HepG2 (cell line): ENCODE measurements around the gene PPP1R15B. TPM values are rescaled to one million over a fixed set of nuclear protein-coding genes. Genes with fewer than 3 reads are reported as not detected.

Source experiments
- ARHGAP35 ChIP-seq: sonication (generic); formaldehyde crosslinking; IDR thresholded peaks from 2 replicates; pipeline ENCODE4 v1.9.0; 2022; ENCODE audit warnings: mild to moderate bottlenecking, inconsistent platforms, moderate library complexity, missing genetic modification reagents, borderline replicate concordance
- CTCF ChIP-seq: sonication (generic); formaldehyde crosslinking; IDR thresholded peaks from 2 replicates; pipeline ENCODE4 v1.5.0; 2020; ENCODE audit warnings: mild to moderate bottlenecking, missing genetic modification reagents, moderate library complexity
- DR1 ChIP-seq: sonication (generic); formaldehyde crosslinking; IDR thresholded peaks from 2 replicates; pipeline ENCODE4 v1.8.0; 2021; ENCODE audit warnings: mild to moderate bottlenecking, missing genetic modification reagents, inconsistent platforms
- JDP2 ChIP-seq: sonication (generic); formaldehyde crosslinking; IDR thresholded peaks from 2 replicates; pipeline ENCODE4 v1.8.1; 2022; ENCODE audit warnings: missing genetic modification reagents, borderline replicate concordance
- KLF6 ChIP-seq: IDR thresholded peaks from 2 replicates; pipeline ENCODE4 v1.8.0; 2016; ENCODE audit warnings: missing biosample characterization, missing genetic modification reagents
- MEIS2 ChIP-seq: sonication (generic); formaldehyde crosslinking; IDR thresholded peaks from 2 replicates; pipeline ENCODE4 v1.9.0; 2021; ENCODE audit warnings: mild to moderate bottlenecking, missing genetic modification reagents
- PAF1 ChIP-seq: IDR thresholded peaks from 2 replicates; pipeline ENCODE4 v1.6.1; 2016; ENCODE audit warnings: missing genetic modification reagents, missing compliant biosample characterization
- PHB2 ChIP-seq: fragments of 450-650 bp; IDR thresholded peaks from 2 replicates; pipeline ENCODE4 v1.6.1; 2018; ENCODE audit not compliant: partially characterized antibody
- RBM39 ChIP-seq: fragments of 200-400 bp; formaldehyde crosslinking; IDR thresholded peaks from one replicate; pipeline ENCODE4 v1.6.1; 2018; ENCODE audit warnings: antibody characterized with exemption, mild to moderate bottlenecking, low read depth, low read length; ENCODE audit not compliant: poor library complexity, severe bottlenecking
- ZMYM2 ChIP-seq: sonication (generic); formaldehyde crosslinking; IDR thresholded peaks from 2 replicates; pipeline ENCODE4 v1.8.0; 2022; ENCODE audit warnings: mild to moderate bottlenecking, missing genetic modification reagents
- ZNF318 ChIP-seq: sonication (generic); formaldehyde crosslinking; IDR thresholded peaks from 2 replicates; pipeline ENCODE4 v1.4.0; 2020; ENCODE audit warnings: mild to moderate bottlenecking, missing genetic modification reagents
- ZNF431 ChIP-seq: sonication (generic); formaldehyde crosslinking; IDR thresholded peaks from 2 replicates; pipeline ENCODE4 v1.9.0; 2022; ENCODE audit warnings: missing genetic modification reagents, low read depth, mild to moderate bottlenecking, borderline replicate concordance
- ZNF460 ChIP-seq: sonication (generic); formaldehyde crosslinking; IDR thresholded peaks from 2 replicates; pipeline ENCODE4 v1.5.1; 2020; ENCODE audit warnings: missing genetic modification reagents, mild to moderate bottlenecking, borderline replicate concordance
- ZNF496 ChIP-seq: sonication (generic); formaldehyde crosslinking; IDR thresholded peaks from 2 replicates; pipeline ENCODE4 v1.8.1; 2023; ENCODE audit warnings: mild to moderate bottlenecking, moderate library complexity, missing genetic modification reagents; ENCODE audit not compliant: insufficient replicate concordance
- ZNF710 ChIP-seq: sonication (generic); formaldehyde crosslinking; IDR thresholded peaks from 2 replicates; pipeline ENCODE4 v1.5.0; 2020; ENCODE audit warnings: mild to moderate bottlenecking, missing genetic modification reagents, borderline replicate concordance
- ZNF83 ChIP-seq: sonication (generic); formaldehyde crosslinking; IDR thresholded peaks from 2 replicates; pipeline ENCODE4 v1.4.0; 2020; ENCODE audit warnings: missing genetic modification reagents, mild to moderate bottlenecking, borderline replicate concordance
- ZNF879 ChIP-seq: sonication (generic); formaldehyde crosslinking; IDR thresholded peaks from 2 replicates; pipeline ENCODE4 v1.8.1; 2023; ENCODE audit warnings: missing genetic modification reagents
- polyA plus RNA-seq, 8 experiments: library from polyadenylated mRNA; depleted of rRNA in 3 of 8; stranded (reverse) in 7 of 8; unstranded in 1 of 8; fragments of >200 nt; fragmentation: Illumina TruSeq in 4 of 8; extraction: Trizol in 4 of 8; gene quantifications; 2 replicates each; pipeline versions ENCODE4 v1.2.1 to v1.2.3, GENCODE V29; 2011 to 2016; ENCODE audit warnings: low read depth in 4 of 8, missing spikeins in 1 of 8, mixed read lengths in 1 of 8; ENCODE audit not compliant: insufficient read depth in 1 of 8
- total RNA-seq, 5 experiments: library from RNA; depleted of rRNA; stranded (reverse); fragments of >200 nt; fragmentation: Illumina TruSeq; extraction: Trizol; gene quantifications; 2 replicates each; pipeline ENCODE4 v1.2.3, GENCODE V29; 2016; ENCODE audit warnings: low read depth in 1 of 5

The PPP1R15B gene
- total and polyA plus RNA-seq, 2 of the 13 experiments (the other 11 are each of a cell fraction or from before 2014, with no cell fraction given) = 13.4 to 23.8 TPM

- no peak for TF ChIP-seq PHB2
- TF ChIP-seq ZNF710 (CRISPR knock-in tag) = no peak
- TF ChIP-seq DR1 (CRISPR knock-in tag) = no peak
- no peak for TF ChIP-seq MEIS2
- peak; percentile 23; the same call in 1 of the 2 replicates for TF ChIP-seq ZNF318
- no peak for TF ChIP-seq ARHGAP35 (CRISPR knock-in tag)
- no peak for TF ChIP-seq ZNF431 (CRISPR knock-in tag)
- TF ChIP-seq JDP2 (CRISPR knock-in tag) = no peak
- no peak for TF ChIP-seq ZMYM2 (CRISPR knock-in tag)
- no peak for TF ChIP-seq KLF6 (CRISPR knock-in tag)
- no peak for TF ChIP-seq ZNF460 (CRISPR knock-in tag)
- TF ChIP-seq RBM39 = no peak
- peak; percentile 68 for TF ChIP-seq CTCF (CRISPR knock-in tag)
- no peak for TF ChIP-seq PAF1 (CRISPR knock-in tag)
- TF ChIP-seq ZNF496 (CRISPR knock-in tag) = no peak
- TF ChIP-seq ZNF879 = no peak
- no peak for TF ChIP-seq ZNF83 (CRISPR knock-in tag)
Measured at GRCh38 chr1:204445860-204446412, 34.3 kb upstream of the PPP1R15B start (continued).
